Measurements from ENCODE around the gene HIRA. TPM values are rescaled to one million over a fixed set of nuclear protein-coding genes. Genes with fewer than 3 reads are reported as not detected.
"Not testable (repeated sequence)": the region's sequence is repeated elsewhere in the genome, so short reads cannot be mapped to it uniquely, and the experiment has no call there.

Gene HIRA
- total and polyA plus RNA-seq, 4 donors: 10.4 to 24.3 (median 17.1) TPM

DNA sequence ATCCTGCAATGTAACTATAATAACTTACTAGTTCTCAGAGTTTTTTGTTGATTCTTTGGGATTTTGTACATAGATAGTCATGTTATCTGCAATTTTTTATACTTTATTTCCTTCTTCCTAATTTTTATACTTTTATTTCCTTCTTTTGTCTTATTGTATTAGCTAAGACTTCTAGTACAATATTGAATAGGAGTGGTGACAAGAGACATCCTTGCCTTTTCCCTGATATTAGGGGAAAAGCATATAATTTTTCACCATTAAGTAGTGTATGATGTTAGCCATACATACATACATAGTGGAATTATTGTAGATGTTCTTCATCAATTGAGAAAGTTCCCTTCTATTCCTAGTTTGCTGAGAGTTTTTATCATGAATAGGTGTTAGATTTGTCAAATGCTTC is 112.3 kb downstream of the HIRA start:
- Histone ChIP-seq H3K4me3 (ENCODE audit: low read length in 2 of 2) (no peak overlapping the region), H3K9me3 (ENCODE audit: control insufficient read depth, low read length) (peaks cover 4% of the 10 kb centered on the region), H3K4me1 (ENCODE audit: control insufficient read depth in 1 of 2, insufficient read depth in 2 of 2, low read length in 2 of 2) (no peaks in the 10 kb centered on the region), H3K27ac (ENCODE audit: low read depth in 1 of 2, low read length in 2 of 2) (no peak overlapping the region), H3K27me3 (ENCODE audit: control insufficient read depth in 1 of 2, insufficient read depth in 2 of 2, low read length in 1 of 2) (no peaks in the 10 kb centered on the region), H3K36me3 (ENCODE audit: control insufficient read depth in 1 of 2, insufficient read depth in 2 of 2, low read length in 1 of 2) (no peaks in the 10 kb centered on the region)
- DNase-seq (no peak), ATAC-seq (ENCODE audit: low FRiP score) (no peak)
- intact Hi-C loops (cut with DNase I): no loop called here

DNA sequence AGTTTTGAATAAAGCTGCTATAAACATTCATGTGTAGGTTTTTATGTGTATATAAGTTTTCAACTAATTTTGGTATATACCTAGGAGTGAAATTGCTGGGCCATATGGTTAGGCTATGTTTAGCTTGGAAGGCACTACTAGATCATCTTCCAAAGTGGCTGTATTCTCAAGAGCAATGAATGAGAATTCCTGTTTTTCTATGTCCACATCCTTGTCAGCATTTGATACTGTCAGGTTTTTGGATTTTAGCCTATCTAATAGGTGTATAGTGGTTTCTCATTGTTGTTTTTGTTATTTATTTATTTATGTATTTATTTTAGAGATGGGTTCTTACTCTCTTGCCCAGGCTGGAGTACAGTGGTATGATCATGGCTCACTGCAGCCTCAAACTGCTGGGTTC is 113.7 kb downstream of the HIRA start:
- DNase-seq: no peak
- H3K27ac ChIP-seq (ENCODE audit: low read depth in 1 of 2, low read length in 2 of 2): no peak overlapping the region
- no peak for ATAC-seq (ENCODE audit: low FRiP score)
- H3K4me1 ChIP-seq (ENCODE audit: control insufficient read depth in 1 of 2, insufficient read depth in 2 of 2, low read length in 2 of 2): no peaks in the 10 kb centered on the region
- H3K27me3 ChIP-seq (ENCODE audit: control insufficient read depth in 1 of 2, insufficient read depth in 2 of 2, low read length in 1 of 2): no peaks in the 10 kb centered on the region
- peaks cover 4% of the 10 kb centered on the region for H3K9me3 ChIP-seq (ENCODE audit: control insufficient read depth, low read length)
- H3K4me3 ChIP-seq (ENCODE audit: low read length in 2 of 2): no peak overlapping the region
- intact Hi-C loops (cut with DNase I): no loop called here
- no peaks in the 10 kb centered on the region for H3K36me3 ChIP-seq (ENCODE audit: control insufficient read depth in 1 of 2, insufficient read depth in 2 of 2, low read length in 1 of 2)

DNA sequence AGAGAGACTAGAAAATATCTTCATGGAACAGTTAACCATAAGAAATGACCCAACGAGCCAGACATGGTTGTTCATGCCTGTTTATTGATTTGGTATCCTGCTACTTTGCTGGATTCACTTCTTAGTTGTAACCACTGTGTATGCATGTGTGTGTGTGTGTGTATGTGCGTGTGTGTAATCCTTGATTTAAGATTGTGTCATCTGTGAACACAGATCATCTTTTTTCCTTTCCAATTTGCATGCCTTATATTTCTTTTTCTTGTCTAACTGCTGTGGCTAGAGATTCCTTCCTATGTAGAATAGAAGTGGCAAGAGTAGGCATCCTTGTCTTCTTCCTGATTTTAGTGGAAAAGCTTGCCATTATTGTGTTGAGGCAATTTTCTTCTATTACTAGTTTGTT is 123.7 kb downstream of the HIRA start:
- no peak overlapping the region for H3K27ac ChIP-seq (ENCODE audit: low read depth in 1 of 2, low read length in 2 of 2)
- 71 to 73% methylated on average over 2 of the region's 2 CpGs for WGBS, 2 donors
- no peaks in the 10 kb centered on the region for H3K36me3 ChIP-seq (ENCODE audit: control insufficient read depth in 1 of 2, insufficient read depth in 2 of 2, low read length in 1 of 2)
- ATAC-seq (ENCODE audit: low FRiP score) (no peak), DNase-seq (no peak)
- H3K4me1 ChIP-seq (ENCODE audit: control insufficient read depth in 1 of 2, insufficient read depth in 2 of 2, low read length in 2 of 2): no peaks in the 10 kb centered on the region
- intact Hi-C loops (cut with DNase I): no loop called here
- no peaks in the 10 kb centered on the region for H3K27me3 ChIP-seq (ENCODE audit: control insufficient read depth in 1 of 2, insufficient read depth in 2 of 2, low read length in 1 of 2)
- H3K9me3 ChIP-seq (ENCODE audit: control insufficient read depth, low read length): no peaks in the 10 kb centered on the region
- no peak overlapping the region for H3K4me3 ChIP-seq (ENCODE audit: low read length in 2 of 2)

DNA sequence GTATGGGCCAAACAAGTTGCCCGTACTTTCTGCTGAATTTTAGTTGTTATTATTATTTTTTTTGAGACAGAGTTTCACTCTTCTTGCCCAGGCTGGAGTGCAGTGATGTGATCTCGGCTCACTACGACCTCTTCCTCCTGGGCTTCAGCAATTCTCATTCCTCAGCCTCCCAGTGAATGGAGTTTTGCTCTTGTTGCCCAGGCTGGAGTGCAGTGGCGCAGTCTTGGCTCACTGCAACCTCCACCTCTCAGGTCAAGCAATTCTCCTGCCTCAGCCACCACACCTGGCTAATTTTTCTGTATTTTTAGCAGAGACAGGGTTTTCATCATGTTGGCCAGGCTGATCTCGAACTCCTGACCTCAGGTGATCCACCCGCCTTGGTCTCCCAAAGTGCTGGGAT is 125.0 kb downstream of the HIRA start:
- H3K27me3 ChIP-seq (ENCODE audit: control insufficient read depth in 1 of 2, insufficient read depth in 2 of 2, low read length in 1 of 2); ATAC-seq (ENCODE audit: low FRiP score); H3K4me1 ChIP-seq (ENCODE audit: control insufficient read depth in 1 of 2, insufficient read depth in 2 of 2, low read length in 2 of 2); intact Hi-C loops (cut with DNase I); H3K9me3 ChIP-seq (ENCODE audit: control insufficient read depth, low read length); H3K36me3 ChIP-seq (ENCODE audit: control insufficient read depth in 1 of 2, insufficient read depth in 2 of 2, low read length in 1 of 2); H3K27ac ChIP-seq (ENCODE audit: low read depth in 1 of 2, low read length in 2 of 2); H3K4me3 ChIP-seq (ENCODE audit: low read length in 2 of 2); DNase-seq: not testable (repeated sequence)
- 88 to 92% methylated on average over 6 of the region's 6 CpGs for WGBS, 2 donors

DNA sequence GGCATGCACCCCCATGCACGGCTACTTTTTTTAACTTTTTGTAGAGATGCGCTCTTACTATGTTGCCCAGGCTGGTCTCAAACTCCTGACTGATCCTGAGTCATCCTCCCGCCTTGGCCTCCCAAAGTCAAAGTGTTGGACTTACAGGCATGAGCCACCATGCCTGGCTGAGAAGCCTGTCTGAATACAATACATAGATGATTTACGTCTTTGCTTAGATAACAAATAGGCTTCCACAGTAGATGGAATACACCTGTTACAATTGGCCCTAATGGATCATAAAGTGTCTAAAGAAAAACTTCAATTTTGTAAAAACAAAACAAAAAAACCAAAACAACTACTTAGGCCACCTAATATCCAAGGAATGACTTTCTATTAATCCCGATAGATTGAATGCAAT is 127.0 kb downstream of the HIRA start:
- no peak for ATAC-seq (ENCODE audit: low FRiP score)
- Histone ChIP-seq H3K27ac (ENCODE audit: low read depth in 1 of 2, low read length in 2 of 2) (no peak overlapping the region), H3K27me3 (ENCODE audit: control insufficient read depth in 1 of 2, insufficient read depth in 2 of 2, low read length in 1 of 2) (no peaks in the 10 kb centered on the region), H3K4me1 (ENCODE audit: control insufficient read depth in 1 of 2, insufficient read depth in 2 of 2, low read length in 2 of 2) (no peaks in the 10 kb centered on the region), H3K9me3 (ENCODE audit: control insufficient read depth, low read length) (no peaks in the 10 kb centered on the region), H3K4me3 (ENCODE audit: low read length in 2 of 2) (no peak overlapping the region), H3K36me3 (ENCODE audit: control insufficient read depth in 1 of 2, insufficient read depth in 2 of 2, low read length in 1 of 2) (no peaks in the 10 kb centered on the region)
- 90 to 93% methylated on average over 5 of the region's 5 CpGs for WGBS, 2 donors
- intact Hi-C loops (cut with DNase I): no loop called here
- DNase-seq: no peak

DNA sequence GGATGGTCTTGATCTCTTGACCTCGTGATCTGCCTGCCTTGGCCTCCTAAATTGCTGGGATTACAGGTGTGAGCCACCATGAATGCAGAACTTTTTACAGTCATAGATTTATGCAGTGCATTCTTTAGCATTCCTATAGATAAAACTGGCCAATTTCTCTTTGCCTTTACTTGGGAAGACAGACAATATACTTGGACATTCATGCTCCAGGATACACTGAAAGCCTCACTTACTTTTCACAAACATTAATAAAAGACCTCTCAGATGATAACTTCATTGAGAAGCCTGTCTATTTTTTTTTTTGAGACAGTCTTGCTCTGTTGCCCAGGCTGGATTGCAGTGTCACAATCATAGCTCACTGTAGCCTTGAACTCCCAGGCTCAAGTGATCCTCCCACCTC is 127.7 kb downstream of the HIRA start:
- Histone ChIP-seq H3K4me3 (ENCODE audit: low read length in 2 of 2) (no peak overlapping the region), H3K9me3 (ENCODE audit: control insufficient read depth, low read length) (no peaks in the 10 kb centered on the region), H3K36me3 (ENCODE audit: control insufficient read depth in 1 of 2, insufficient read depth in 2 of 2, low read length in 1 of 2) (no peaks in the 10 kb centered on the region), H3K27me3 (ENCODE audit: control insufficient read depth in 1 of 2, insufficient read depth in 2 of 2, low read length in 1 of 2) (no peaks in the 10 kb centered on the region), H3K4me1 (ENCODE audit: control insufficient read depth in 1 of 2, insufficient read depth in 2 of 2, low read length in 2 of 2) (no peaks in the 10 kb centered on the region), H3K27ac (ENCODE audit: low read depth in 1 of 2, low read length in 2 of 2) (no peak overlapping the region)
- whole genome bisulfite sequencing, 2 donors: 46 to 51% methylated on average over 1 of the region's 1 CpG
- intact Hi-C loops (cut with DNase I): no loop called here
- ATAC-seq (ENCODE audit: low FRiP score) (no peak), DNase-seq (no peak)

DNA sequence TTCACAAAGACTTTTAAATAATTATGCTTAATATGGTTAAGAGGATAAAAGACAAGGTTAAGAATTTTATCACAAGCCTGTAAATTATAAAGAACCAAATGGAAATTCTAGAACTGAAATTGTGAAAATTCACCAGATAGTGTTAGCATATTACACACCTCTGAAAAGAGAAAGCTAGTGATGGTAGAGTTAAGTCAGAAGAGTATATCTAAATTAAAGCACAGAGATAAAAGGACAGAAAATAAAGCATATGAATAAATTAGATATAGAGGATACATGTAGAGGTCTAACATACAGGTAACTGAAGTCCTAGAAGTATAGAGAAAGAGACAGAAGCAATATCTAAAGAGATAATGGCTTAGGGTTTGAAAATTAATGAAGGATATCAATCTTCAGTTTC is 135.8 kb downstream of the HIRA start:
- H3K9me3 ChIP-seq (ENCODE audit: control insufficient read depth, low read length): no peaks in the 10 kb centered on the region
- H3K27ac ChIP-seq (ENCODE audit: low read depth in 1 of 2, low read length in 2 of 2): no peak overlapping the region
- no peak overlapping the region for H3K4me3 ChIP-seq (ENCODE audit: low read length in 2 of 2)
- H3K4me1 ChIP-seq (ENCODE audit: control insufficient read depth in 1 of 2, insufficient read depth in 2 of 2, low read length in 2 of 2): no peaks in the 10 kb centered on the region
- no peaks in the 10 kb centered on the region for H3K36me3 ChIP-seq (ENCODE audit: control insufficient read depth in 1 of 2, insufficient read depth in 2 of 2, low read length in 1 of 2)
- DNase-seq (no peak), ATAC-seq (ENCODE audit: low FRiP score) (no peak)
- intact Hi-C loops (cut with DNase I): loop anchor here in 1 of 2 donors (10.0 kb wide), 1 partner anchor 179 kb away; the partner anchor contains the start of genes CDC45 and UFD1
- H3K27me3 ChIP-seq (ENCODE audit: control insufficient read depth in 1 of 2, insufficient read depth in 2 of 2, low read length in 1 of 2): no peaks in the 10 kb centered on the region

DNA sequence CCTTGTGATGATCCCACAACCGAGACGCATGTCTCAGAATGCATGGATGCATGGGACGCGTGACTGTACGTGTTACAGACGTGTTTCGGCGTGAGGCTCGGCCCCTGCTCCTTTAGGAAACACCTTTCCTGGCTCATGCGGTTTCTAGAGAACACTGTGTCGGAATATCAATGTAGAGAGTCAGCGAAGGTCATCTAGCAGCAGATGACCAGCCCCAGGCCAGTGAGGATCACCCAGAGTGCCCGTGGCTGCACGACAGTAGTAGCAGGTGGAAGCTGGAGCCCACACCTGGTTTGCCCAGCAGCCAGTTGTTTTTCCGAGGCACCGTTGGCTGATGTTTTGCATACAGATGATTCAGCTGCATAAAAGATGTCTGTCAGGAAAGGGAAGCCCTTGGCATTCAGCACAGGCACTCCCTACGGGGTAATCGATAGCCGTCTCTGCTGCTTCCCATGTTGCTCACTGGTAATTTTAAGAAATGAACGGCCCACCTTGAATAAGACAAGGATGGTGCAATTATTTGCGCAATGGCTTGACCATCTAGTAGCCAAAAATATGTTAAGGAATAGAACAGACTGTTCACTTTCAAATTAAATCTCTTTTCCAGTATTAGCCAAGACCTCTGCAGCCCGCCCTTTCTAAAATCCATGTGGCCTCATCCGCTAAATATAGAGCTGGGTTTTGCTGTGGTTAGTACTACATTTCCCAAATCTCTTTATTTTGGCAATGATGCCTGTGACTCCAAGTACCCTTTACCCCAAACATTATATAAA is 138.9 kb downstream of the HIRA start:
- Histone ChIP-seq H3K27ac (ENCODE audit: low read depth in 1 of 2, low read length in 2 of 2) (no peak overlapping the region), H3K4me1 (ENCODE audit: control insufficient read depth in 1 of 2, insufficient read depth in 2 of 2, low read length in 2 of 2) (no peaks in the 10 kb centered on the region), H3K27me3 (ENCODE audit: control insufficient read depth in 1 of 2, insufficient read depth in 2 of 2, low read length in 1 of 2) (no peaks in the 10 kb centered on the region), H3K9me3 (ENCODE audit: control insufficient read depth, low read length) (no peaks in the 10 kb centered on the region), H3K4me3 (ENCODE audit: low read length in 2 of 2) (peak overlapping the region in 1 of 2 donors; percentile 84), H3K36me3 (ENCODE audit: control insufficient read depth in 1 of 2, insufficient read depth in 2 of 2, low read length in 1 of 2) (no peaks in the 10 kb centered on the region)
- intact Hi-C loops (cut with DNase I): loop anchor here in 1 of 2 donors (10.0 kb wide), 1 partner anchor 182 kb away; the partner anchor contains the start of genes CDC45 and UFD1
- 74 to 77% methylated on average over 23 of the region's 23 CpGs for WGBS, 2 donors
- ATAC-seq (ENCODE audit: low FRiP score): no peak
- no peak for DNase-seq

All from aorta (tissue), 5 donors.